T-helper 1 cell treated with Interleukin-12 subunit alpha and Interleukin-12 subunit beta and Interleukin-4 antibody, amounts not matched to agents 30 ng/mL and 1 ng/mL, for 36 hours (primary cell): ENCODE data around the gene BCHE. TPM values are rescaled to one million over a fixed set of nuclear protein-coding genes. Genes with fewer than 3 reads are reported as not detected.

Source experiments
- intact Hi-C: fragments of 100-400 bp; cut with micrococcal nuclease; formaldehyde crosslinking; loops from one replicate; pipeline ENCODE4 v1.15.1; 2024
- total RNA-seq: library from RNA; stranded (reverse); gene quantifications from 2 replicates; pipeline ENCODE4 v1.2.3, GENCODE V29; 2022

The BCHE gene
- total RNA-seq, 1 donor from 2014 or later, result not detected

DNA sequence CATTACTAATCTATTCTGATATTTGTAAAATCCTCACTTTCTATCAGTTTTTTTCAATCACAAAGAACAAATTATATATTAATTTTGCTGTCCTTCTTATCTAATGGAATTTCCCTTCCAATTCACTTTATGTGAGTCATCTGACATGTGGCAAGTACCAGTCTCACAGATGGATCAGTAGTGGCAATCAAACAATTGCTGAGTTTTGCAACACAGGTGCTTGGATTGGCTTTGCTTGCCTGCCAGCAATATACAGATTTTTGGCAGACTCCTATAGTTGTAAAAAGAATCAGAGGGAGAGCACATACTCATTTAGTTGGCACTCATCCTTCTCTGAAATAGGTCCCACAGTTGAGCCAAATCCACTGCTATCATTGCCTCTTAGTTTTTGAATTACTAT, 83.7 kb downstream of the BCHE start:
- intact Hi-C loops, result no loop called here

DNA sequence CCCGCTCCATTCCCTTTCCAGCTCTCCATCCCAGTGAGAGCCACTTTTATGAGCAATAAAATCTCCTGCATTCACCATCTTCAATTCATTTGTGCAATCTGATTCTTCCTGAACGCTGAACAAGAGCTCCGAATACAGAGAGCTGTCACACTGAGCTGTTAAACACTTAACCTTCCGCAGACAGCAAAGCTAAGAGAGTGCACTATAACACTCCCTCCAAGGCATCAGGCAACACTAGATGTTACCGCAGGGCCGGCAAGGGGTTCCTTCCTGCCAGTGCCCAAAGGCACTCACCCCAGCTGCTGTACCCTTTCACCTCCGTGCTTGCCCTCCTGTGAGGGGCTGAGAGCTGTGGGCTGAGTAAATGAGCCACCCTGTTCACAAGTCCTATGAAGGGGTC, 85.6 kb downstream of the BCHE start:
- intact Hi-C loops, result no loop called here

- intact Hi-C loops, result no loop called here
These were observed 87.4 kb downstream of the BCHE start for GRCh38 chr3:165749821-165750220.

DNA sequence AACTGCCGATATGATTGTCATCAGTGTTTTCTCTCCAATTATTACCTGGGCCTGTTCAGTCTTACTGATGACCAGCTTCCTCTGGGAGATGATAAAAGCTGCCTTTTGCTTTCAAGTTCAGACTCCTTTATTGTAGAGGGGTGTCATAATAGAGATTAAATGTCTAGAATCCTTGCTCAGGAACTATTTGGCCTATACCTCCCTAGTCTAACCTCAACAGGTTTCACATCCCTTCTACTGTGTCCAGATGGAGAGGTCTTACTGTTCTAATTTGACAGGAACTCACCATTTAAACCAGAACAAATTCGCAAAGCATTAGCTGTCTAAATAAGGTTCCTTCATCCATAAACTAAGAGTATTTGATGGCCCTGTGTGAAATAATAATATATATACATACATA, 88.0 kb downstream of the BCHE start:
- intact Hi-C loops, result no loop called here

DNA sequence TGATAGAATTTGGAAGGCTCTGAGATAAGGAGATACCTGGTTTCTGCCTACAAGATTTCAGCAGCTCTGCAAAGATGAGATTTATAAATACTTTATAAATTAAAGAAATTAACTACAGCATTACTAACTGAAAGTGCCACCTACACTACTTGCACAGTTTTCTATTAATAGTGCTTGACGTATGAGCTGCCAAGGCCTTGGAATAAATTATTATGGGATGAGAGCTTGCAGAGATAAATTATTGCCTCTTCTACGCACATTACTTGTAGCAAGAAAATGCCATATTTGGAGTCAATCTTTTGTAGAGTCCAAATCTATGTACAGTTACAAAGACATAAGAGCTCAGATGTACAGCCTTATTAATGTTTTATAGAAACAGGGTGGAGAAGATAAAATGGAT, 89.1 kb downstream of the BCHE start:
- intact Hi-C loops, result no loop called here

DNA sequence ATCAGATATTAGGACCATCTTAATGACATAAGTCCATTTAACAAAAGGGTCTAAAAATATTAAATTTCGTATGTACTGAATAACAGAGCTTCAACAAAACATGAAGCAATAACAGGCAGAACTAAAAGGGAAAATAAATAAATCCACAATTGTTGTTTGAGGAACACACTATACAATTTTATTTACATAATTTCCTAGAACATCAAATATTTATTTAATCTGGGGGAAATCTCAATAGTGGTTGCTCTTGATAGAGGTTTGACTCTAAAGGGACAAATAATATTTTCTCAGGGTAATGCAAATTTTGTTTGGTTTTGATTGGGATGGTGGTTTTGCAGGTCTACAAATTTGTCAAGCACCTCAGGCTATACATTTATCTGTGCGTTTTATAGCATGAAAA, 90.3 kb downstream of the BCHE start:
- intact Hi-C loops, result no loop called here

DNA sequence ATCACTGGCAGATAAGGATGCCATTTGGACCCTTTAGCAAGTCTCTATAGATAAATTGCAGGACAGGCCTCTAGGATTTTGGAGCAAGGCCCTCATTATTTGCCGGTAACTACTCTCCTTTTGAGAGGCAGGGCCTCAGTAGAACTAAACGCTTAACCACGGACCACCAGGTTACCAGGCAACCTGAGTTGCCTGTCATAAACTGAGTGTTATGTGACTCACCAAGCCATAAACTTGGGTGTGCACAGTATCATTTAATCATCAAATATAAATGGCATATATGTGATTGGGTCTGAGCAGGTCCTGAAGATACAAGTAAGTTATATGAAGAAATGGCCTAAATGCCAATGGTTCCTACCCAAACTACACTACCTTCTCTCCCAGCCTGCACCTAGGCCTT, 93.2 kb downstream of the BCHE start:
- intact Hi-C loops, result no loop called here

DNA sequence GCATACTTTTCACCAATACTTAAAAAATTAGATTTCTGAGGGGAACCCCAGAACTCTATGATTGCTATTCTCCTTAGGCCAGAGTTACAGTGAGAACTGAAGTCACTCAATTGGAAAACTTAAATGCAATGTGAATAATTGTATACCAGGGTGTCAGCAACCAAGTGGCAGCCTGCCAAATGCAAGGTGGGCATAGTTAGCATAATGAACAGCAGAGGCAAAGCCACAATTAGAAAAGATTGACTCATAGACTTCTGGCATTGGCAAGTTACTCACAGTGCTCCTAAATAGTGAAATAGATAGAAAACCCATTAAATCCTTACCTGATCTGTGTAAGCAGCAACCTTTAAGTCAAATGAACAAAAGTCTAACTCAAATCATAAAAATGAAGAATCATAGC, 94.9 kb downstream of the BCHE start:
- intact Hi-C loops, result no loop called here

DNA sequence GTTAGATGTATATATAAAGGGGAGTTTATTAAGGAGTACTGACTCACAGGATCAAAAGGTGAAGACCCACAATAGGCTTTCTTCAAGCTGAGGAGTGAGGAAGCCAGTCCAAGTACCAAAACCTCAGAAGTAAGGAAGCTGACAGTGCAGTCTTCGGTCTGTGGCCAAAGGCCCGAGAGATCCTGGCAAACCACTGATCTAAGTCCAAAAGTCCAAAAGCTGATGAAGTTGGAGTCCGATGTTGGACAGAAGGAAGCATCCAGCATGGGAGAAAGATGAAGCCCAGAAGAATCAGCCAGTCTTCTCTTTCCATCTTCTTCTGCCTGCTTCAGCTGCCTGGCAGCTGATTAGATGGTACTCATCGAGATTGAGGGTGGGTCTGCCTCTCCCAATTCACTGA, 107.5 kb downstream of the BCHE start:
- intact Hi-C loops, result no loop called here

DNA sequence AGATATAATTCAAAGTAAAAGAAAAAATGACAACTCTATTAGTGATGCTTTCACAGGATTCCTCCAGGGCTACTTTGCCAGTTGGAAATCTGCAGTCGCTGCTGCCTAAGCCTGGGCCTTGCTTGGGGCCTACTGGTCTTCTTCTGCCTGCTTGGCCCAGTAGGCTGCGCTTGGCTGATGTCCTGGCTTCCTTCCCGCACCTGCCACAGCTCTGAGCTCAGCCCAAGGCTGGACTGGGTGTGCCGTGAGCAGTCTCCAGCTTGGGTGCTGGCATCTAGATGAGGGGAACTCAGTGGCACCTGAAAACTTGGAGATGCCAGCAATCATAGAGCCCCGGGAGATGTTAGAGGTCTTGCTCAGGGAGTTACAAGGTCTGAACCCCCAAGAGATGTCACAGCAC, 108.3 kb downstream of the BCHE start:
- intact Hi-C loops, result no loop called here

- intact Hi-C loops, result no loop called here
These were observed 111.9 kb downstream of the BCHE start for GRCh38 chr3:165725296-165725695.
